HepG2 (cell line): ENCODE measurements around the gene CAT. TPM values are rescaled to one million over a fixed set of nuclear protein-coding genes. Genes with fewer than 3 reads are reported as not detected.

Source experiments
- AGO2 ChIP-seq: fragments of 200-400 bp; formaldehyde crosslinking; optimal IDR thresholded peaks from 2 replicates; pipeline ENCODE3; 2017; ENCODE audit warnings: mild to moderate bottlenecking, low read depth, low read length, moderate library complexity
- BCL6 ChIP-seq: IDR thresholded peaks from 2 replicates; pipeline ENCODE4 v1.6.1; 2016; ENCODE audit warnings: missing genetic modification reagents, missing compliant biosample characterization
- ELF1 ChIP-seq: sonication (generic); formaldehyde crosslinking; IDR thresholded peaks from 2 replicates; pipeline ENCODE4 v1.4.0; 2020; ENCODE audit warnings: missing genetic modification reagents
- FOXM1 ChIP-seq: sonication (generic); formaldehyde crosslinking; IDR thresholded peaks from 2 replicates; pipeline ENCODE4 v1.5.0; 2020; ENCODE audit warnings: missing genetic modification reagents
- HMG20A ChIP-seq: IDR thresholded peaks from 2 replicates; pipeline ENCODE4 v1.6.1; 2016; ENCODE audit warnings: borderline replicate concordance
- HNRNPL ChIP-seq: fragments of 200-400 bp; formaldehyde crosslinking; IDR thresholded peaks from 2 replicates; pipeline ENCODE4 v1.6.1; 2017; ENCODE audit warnings: mild to moderate bottlenecking, low read depth, low read length
- KDM2A ChIP-seq: sonication (generic); formaldehyde crosslinking; IDR thresholded peaks from 2 replicates; pipeline ENCODE4 v1.4.0; 2020; ENCODE audit warnings: low read depth, missing genetic modification reagents, borderline replicate concordance
- MED1 ChIP-seq: sonication (generic); formaldehyde crosslinking; IDR thresholded peaks from 2 replicates; pipeline ENCODE4 v1.4.0; 2020; ENCODE audit warnings: missing genetic modification reagents
- PHF8 ChIP-seq: sonication (generic); formaldehyde crosslinking; IDR thresholded peaks from 2 replicates; pipeline ENCODE4 v1.5.0; 2020; ENCODE audit warnings: missing genetic modification reagents
- RFX3 ChIP-seq: IDR thresholded peaks from 2 replicates; pipeline ENCODE4 v1.6.1; 2016; ENCODE audit warnings: missing biosample characterization, missing genetic modification reagents
- RXRB ChIP-seq: IDR thresholded peaks from 2 replicates; pipeline ENCODE4 v1.6.1; 2016; ENCODE audit warnings: borderline replicate concordance, missing genetic modification reagents, missing compliant biosample characterization
- SAP130 ChIP-seq: IDR thresholded peaks from 2 replicates; pipeline ENCODE4 v1.6.1; 2016; ENCODE audit warnings: low read depth
- SP5 ChIP-seq: IDR thresholded peaks from 2 replicates; pipeline ENCODE4 v1.6.1; 2016; ENCODE audit warnings: low read depth, borderline replicate concordance
- YY1 ChIP-seq: IDR thresholded peaks from 2 replicates; pipeline ENCODE4 v1.6.1; 2011; ENCODE audit warnings: low read length, low read depth, moderate library complexity, mild to moderate bottlenecking; ENCODE audit not compliant: insufficient read depth, insufficient replicate concordance
- ZFX ChIP-seq: sonication (generic); formaldehyde crosslinking; IDR thresholded peaks from 2 replicates; pipeline ENCODE4 v1.4.0; 2020; ENCODE audit warnings: mild to moderate bottlenecking, low read depth, missing genetic modification reagents, moderate library complexity
- ZNF335 ChIP-seq: sonication (generic); formaldehyde crosslinking; IDR thresholded peaks from 2 replicates; pipeline ENCODE4 v1.4.0; 2020; ENCODE audit warnings: missing genetic modification reagents
- ZNF556 ChIP-seq: sonication (generic); formaldehyde crosslinking; IDR thresholded peaks from 2 replicates; pipeline ENCODE4 v1.4.0; 2020; ENCODE audit warnings: mild to moderate bottlenecking, missing genetic modification reagents, borderline replicate concordance
- ZNF709 ChIP-seq: sonication (generic); formaldehyde crosslinking; IDR thresholded peaks from 2 replicates; pipeline ENCODE4 v1.5.0; 2020; ENCODE audit warnings: mild to moderate bottlenecking, missing genetic modification reagents
- ZNF75D ChIP-seq: sonication (generic); formaldehyde crosslinking; IDR thresholded peaks from 2 replicates; pipeline ENCODE4 v1.8.1; 2023; ENCODE audit warnings: missing genetic modification reagents, mild to moderate bottlenecking, borderline replicate concordance
- ZNF777 ChIP-seq: sonication (generic); formaldehyde crosslinking; IDR thresholded peaks from 2 replicates; pipeline ENCODE4 v1.4.0; 2020; ENCODE audit warnings: missing genetic modification reagents
- polyA plus RNA-seq, 8 experiments: library from polyadenylated mRNA; depleted of rRNA in 3 of 8; stranded (reverse) in 7 of 8; unstranded in 1 of 8; fragments of >200 nt; fragmentation: Illumina TruSeq in 4 of 8; extraction: Trizol in 4 of 8; gene quantifications; 2 replicates each; pipeline versions ENCODE4 v1.2.1 to v1.2.3, GENCODE V29; 2011 to 2016; ENCODE audit warnings: low read depth in 4 of 8, missing spikeins in 1 of 8, mixed read lengths in 1 of 8; ENCODE audit not compliant: insufficient read depth in 1 of 8
- total RNA-seq, 5 experiments: library from RNA; depleted of rRNA; stranded (reverse); fragments of >200 nt; fragmentation: Illumina TruSeq; extraction: Trizol; gene quantifications; 2 replicates each; pipeline ENCODE4 v1.2.3, GENCODE V29; 2016; ENCODE audit warnings: low read depth in 1 of 5
- TF ChIP-seq, protein P1 (sequence below): sonication (generic); formaldehyde crosslinking; IDR thresholded peaks from 2 replicates; pipeline ENCODE4 v1.9.0; 2022; ENCODE audit warnings: missing genetic modification reagents, mild to moderate bottlenecking, borderline replicate concordance
- TF ChIP-seq, protein P2 (sequence below): sonication (generic); formaldehyde crosslinking; IDR thresholded peaks from 2 replicates; pipeline ENCODE4 v1.5.0; 2020; ENCODE audit warnings: missing genetic modification reagents
- TF ChIP-seq, protein P3 (sequence below): sonication (generic); formaldehyde crosslinking; IDR thresholded peaks from 2 replicates; pipeline ENCODE4 v1.4.0; 2020; ENCODE audit warnings: missing genetic modification reagents, borderline replicate concordance
- TF ChIP-seq, protein P4 (sequence below): IDR thresholded peaks from 2 replicates; pipeline ENCODE4 v1.6.1; 2016; ENCODE audit warnings: mild to moderate bottlenecking

CAT gene
- total and polyA plus RNA-seq, 2 of the 13 experiments (the other 11 are each of a cell fraction or from before 2014, with no cell fraction given) = 107 to 136 TPM

DNA sequence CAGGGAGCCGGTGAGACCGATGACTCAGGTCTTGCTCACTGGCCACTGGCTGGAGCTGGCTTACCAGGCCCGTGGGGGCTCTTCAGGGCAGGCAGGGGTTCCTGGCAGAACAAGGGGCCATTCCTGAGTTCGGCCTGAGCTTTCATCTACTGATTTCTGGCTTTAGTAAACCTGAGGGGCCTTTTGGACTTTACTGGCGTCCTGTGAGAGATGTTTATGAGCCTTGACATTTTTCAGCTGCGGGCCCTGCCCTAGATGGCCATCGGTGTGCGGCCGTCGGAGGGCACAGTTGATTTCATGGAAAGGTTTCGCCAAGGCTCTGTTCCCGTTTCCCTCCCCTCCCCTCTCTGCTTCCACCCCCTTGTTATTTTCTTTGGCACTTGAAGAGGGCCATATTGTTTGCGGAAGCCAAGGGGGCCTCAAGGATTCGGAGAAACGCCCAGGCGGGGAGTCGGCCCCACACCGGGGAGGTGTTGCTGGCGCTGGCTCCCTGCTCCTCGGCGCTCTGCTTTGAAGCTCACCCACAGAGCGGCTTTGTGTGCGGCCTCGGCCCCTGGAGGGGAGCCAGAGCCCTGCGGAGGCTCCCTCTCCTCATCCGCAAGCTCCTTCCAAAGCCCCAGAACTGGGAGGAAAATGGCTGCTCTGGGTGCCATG is 57.1 kb downstream of the CAT start (continued):
- TF ChIP-seq SAP130 (peak; percentile 23; the same call in 1 of the 2 replicates), SP5 (CRISPR knock-in tag) (no peak), KDM2A (peak; percentile 36; the same call in 1 of the 2 replicates), YY1 (peak; percentile 65), ZNF556 (CRISPR knock-in tag) (no peak), FOXM1 (CRISPR knock-in tag) (no peak), PHF8 (CRISPR knock-in tag) (peak; percentile 54), AGO2 (peak; percentile 31), HNRNPL (peak; percentile 76), HMG20A (CRISPR knock-in tag) (peak; percentile 46; the same call in 1 of the 2 replicates), ZNF777 (CRISPR knock-in tag) (peak; percentile 85), BCL6 (CRISPR knock-in tag) (0 out of 2 replicates have a peak, but pooled peaks have one; percentile 12), ELF1 (CRISPR knock-in tag) (0 out of 2 replicates have a peak, but pooled peaks have one; percentile 3), ZNF335 (peak; percentile 28; the same call in 1 of the 2 replicates), ZFX (CRISPR knock-in tag) (peak; percentile 43), ZNF709 (CRISPR knock-in tag) (peak; percentile 38; the same call in 1 of the 2 replicates), RFX3 (no peak), MED1 (CRISPR knock-in tag) (0 out of 2 replicates have a peak, but pooled peaks have one; percentile 14), ZNF75D (no peak), RXRB (CRISPR knock-in tag) (peak; percentile 11; the same call in 1 of the 2 replicates)
- TF ChIP-seq, protein P1, sequence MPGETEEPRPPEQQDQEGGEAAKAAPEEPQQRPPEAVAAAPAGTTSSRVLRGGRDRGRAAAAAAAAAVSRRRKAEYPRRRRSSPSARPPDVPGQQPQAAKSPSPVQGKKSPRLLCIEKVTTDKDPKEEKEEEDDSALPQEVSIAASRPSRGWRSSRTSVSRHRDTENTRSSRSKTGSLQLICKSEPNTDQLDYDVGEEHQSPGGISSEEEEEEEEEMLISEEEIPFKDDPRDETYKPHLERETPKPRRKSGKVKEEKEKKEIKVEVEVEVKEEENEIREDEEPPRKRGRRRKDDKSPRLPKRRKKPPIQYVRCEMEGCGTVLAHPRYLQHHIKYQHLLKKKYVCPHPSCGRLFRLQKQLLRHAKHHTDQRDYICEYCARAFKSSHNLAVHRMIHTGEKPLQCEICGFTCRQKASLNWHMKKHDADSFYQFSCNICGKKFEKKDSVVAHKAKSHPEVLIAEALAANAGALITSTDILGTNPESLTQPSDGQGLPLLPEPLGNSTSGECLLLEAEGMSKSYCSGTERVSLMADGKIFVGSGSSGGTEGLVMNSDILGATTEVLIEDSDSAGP = peak; percentile 26; the same call in 1 of the 2 replicates
- TF ChIP-seq, protein P2, sequence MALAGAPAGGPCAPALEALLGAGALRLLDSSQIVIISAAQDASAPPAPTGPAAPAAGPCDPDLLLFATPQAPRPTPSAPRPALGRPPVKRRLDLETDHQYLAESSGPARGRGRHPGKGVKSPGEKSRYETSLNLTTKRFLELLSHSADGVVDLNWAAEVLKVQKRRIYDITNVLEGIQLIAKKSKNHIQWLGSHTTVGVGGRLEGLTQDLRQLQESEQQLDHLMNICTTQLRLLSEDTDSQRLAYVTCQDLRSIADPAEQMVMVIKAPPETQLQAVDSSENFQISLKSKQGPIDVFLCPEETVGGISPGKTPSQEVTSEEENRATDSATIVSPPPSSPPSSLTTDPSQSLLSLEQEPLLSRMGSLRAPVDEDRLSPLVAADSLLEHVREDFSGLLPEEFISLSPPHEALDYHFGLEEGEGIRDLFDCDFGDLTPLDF = no peak
- TF ChIP-seq, protein P3, sequence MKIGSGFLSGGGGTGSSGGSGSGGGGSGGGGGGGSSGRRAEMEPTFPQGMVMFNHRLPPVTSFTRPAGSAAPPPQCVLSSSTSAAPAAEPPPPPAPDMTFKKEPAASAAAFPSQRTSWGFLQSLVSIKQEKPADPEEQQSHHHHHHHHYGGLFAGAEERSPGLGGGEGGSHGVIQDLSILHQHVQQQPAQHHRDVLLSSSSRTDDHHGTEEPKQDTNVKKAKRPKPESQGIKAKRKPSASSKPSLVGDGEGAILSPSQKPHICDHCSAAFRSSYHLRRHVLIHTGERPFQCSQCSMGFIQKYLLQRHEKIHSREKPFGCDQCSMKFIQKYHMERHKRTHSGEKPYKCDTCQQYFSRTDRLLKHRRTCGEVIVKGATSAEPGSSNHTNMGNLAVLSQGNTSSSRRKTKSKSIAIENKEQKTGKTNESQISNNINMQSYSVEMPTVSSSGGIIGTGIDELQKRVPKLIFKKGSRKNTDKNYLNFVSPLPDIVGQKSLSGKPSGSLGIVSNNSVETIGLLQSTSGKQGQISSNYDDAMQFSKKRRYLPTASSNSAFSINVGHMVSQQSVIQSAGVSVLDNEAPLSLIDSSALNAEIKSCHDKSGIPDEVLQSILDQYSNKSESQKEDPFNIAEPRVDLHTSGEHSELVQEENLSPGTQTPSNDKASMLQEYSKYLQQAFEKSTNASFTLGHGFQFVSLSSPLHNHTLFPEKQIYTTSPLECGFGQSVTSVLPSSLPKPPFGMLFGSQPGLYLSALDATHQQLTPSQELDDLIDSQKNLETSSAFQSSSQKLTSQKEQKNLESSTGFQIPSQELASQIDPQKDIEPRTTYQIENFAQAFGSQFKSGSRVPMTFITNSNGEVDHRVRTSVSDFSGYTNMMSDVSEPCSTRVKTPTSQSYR (CRISPR knock-in tag) = 0 out of 2 replicates have a peak, but pooled peaks have one; percentile 16
- TF ChIP-seq, protein P4, sequence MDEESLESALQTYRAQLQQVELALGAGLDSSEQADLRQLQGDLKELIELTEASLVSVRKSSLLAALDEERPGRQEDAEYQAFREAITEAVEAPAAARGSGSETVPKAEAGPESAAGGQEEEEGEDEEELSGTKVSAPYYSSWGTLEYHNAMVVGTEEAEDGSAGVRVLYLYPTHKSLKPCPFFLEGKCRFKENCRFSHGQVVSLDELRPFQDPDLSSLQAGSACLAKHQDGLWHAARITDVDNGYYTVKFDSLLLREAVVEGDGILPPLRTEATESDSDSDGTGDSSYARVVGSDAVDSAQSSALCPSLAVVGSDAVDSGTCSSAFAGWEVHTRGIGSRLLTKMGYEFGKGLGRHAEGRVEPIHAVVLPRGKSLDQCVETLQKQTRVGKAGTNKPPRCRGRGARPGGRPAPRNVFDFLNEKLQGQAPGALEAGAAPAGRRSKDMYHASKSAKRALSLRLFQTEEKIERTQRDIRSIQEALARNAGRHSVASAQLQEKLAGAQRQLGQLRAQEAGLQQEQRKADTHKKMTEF (CRISPR knock-in tag) = peak; percentile 61; the same call in 1 of the 2 replicates
